HEK293T (cell line): ENCODE data around the gene CLOCK.

Experiments
- ARNT ChIP-seq: fragments of 450-650 bp; IDR thresholded peaks from 2 replicates; pipeline ENCODE4 v1.6.1; 2017; ENCODE audit warnings: mild to moderate bottlenecking
- BHLHE40 ChIP-seq: fragments of 450-650 bp; IDR thresholded peaks from 2 replicates; pipeline ENCODE4 v1.6.1; 2016; ENCODE audit warnings: mild to moderate bottlenecking, moderate library complexity, borderline replicate concordance
- CTBP1 ChIP-seq: fragments of 450-650 bp; IDR thresholded peaks from 2 replicates; pipeline ENCODE4 v1.6.1; 2016; ENCODE audit warnings: borderline replicate concordance
- ELF4 ChIP-seq: fragments of 450-650 bp; IDR thresholded peaks from 2 replicates; pipeline ENCODE4 v1.6.1; 2017; ENCODE audit warnings: antibody characterized with exemption
- FOXA1 ChIP-seq: fragments of 450-650 bp; IDR thresholded peaks from 2 replicates; pipeline ENCODE4 v1.6.1; 2016; ENCODE audit warnings: mild to moderate bottlenecking
- FOXK2 ChIP-seq: fragments of 450-650 bp; IDR thresholded peaks from 2 replicates; pipeline ENCODE4 v1.6.1; 2016; ENCODE audit warnings: mild to moderate bottlenecking
- FOXM1 ChIP-seq: fragments of 450-650 bp; IDR thresholded peaks from 2 replicates; pipeline ENCODE4 v1.6.1; 2017; ENCODE audit warnings: mild to moderate bottlenecking, borderline replicate concordance
- LEF1 ChIP-seq: fragments of 450-650 bp; IDR thresholded peaks from 2 replicates; pipeline ENCODE4 v1.6.1; 2017; ENCODE audit warnings: mild to moderate bottlenecking, borderline replicate concordance
- SP1 ChIP-seq: fragments of 450-650 bp; IDR thresholded peaks from 2 replicates; pipeline ENCODE4 v1.6.1; 2017
- SUZ12 ChIP-seq: fragments of 450-650 bp; IDR thresholded peaks from 2 replicates; pipeline ENCODE4 v1.6.1; 2016; ENCODE audit warnings: mild to moderate bottlenecking
- TARDBP ChIP-seq: fragments of 450-650 bp; IDR thresholded peaks from 2 replicates; pipeline ENCODE4 v1.6.1; 2016
- ZNF384 ChIP-seq: fragments of 450-650 bp; IDR thresholded peaks from 2 replicates; pipeline ENCODE4 v1.6.1; 2016
- TF ChIP-seq, protein P1 (sequence below): fragments of 450-650 bp; IDR thresholded peaks from 2 replicates; pipeline ENCODE4 v1.6.1; 2016

DNA sequence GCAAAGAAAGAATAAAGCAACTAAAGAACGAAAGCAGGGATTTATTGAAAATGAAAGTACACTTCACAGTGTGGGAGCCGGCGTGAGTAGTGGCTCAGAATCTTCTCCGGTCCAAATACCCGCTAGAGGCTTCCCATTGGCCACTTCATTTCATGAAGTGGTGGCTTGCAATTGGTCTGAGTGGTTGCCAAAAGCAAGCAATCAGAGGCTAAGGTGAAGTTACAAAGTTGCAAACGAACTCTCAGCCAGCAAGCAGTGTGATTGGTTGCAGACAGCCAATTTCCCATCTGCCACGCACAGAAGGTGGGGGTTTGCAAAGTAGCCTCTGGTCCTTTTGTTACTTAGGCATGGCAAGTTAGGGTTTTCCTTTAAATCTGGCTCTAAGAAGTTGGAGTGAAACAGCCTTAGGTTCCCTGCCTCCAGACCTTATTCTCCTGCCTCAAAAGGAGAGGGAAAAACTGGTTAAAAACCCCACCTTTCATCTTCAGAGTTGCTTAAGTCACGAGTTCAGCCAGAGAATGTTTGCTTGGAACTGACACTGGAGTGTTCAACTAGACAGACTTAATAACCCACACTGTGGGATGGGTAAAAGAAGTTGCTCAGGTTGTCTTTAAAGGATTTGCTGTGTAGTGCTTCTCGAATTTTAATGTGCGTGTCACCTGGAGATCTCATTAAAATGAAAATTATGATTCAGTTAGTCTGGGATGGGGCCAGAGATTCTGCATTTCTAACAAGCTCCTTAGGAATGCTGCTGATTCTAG lies 6.9 kb upstream of the CLOCK start:
- TF ChIP-seq ZNF384, result no peak
- TF ChIP-seq LEF1, result no peak
- no peak for TF ChIP-seq TARDBP
- no peak for TF ChIP-seq SP1
- no peak for TF ChIP-seq FOXM1
- TF ChIP-seq, protein P1, sequence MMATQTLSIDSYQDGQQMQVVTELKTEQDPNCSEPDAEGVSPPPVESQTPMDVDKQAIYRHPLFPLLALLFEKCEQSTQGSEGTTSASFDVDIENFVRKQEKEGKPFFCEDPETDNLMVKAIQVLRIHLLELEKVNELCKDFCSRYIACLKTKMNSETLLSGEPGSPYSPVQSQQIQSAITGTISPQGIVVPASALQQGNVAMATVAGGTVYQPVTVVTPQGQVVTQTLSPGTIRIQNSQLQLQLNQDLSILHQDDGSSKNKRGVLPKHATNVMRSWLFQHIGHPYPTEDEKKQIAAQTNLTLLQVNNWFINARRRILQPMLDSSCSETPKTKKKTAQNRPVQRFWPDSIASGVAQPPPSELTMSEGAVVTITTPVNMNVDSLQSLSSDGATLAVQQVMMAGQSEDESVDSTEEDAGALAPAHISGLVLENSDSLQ, result no peak
- TF ChIP-seq SUZ12, result no peak
- no peak for TF ChIP-seq BHLHE40
- no peak for TF ChIP-seq FOXA1
- no peak for TF ChIP-seq CTBP1
- TF ChIP-seq ELF4, result no peak
- no peak for TF ChIP-seq ARNT
- TF ChIP-seq FOXK2, result no peak
